HCT116 (cell line): ENCODE measurements around the gene ZSCAN2. TPM values are rescaled to one million over a fixed set of nuclear protein-coding genes. Genes with fewer than 3 reads are reported as not detected.

Experiments
- ATAC-seq: fragments of 200-7000 bp; cut with Tn5 transposase; 2 replicates; pipeline ENCODE4 v1.9.1; 2020; ENCODE audit warnings: mild to moderate bottlenecking, moderate library complexity
- BruUV-seq: library from RNA; stranded (reverse); fragments of 400-500 nt; replicated peaks from 2 replicates; lab custom pipeline; 2021; lab: Mats Ljungman, UMichigan
- CTCF ChIA-PET: fragments of 300-600 bp; sonication (Branson Sonifier 250); formaldehyde crosslinking; loops from one replicate; lab custom pipeline; 2021; ENCODE audit warnings: antibody characterized with exemption; lab: Charles Lee
- POLR2A ChIA-PET: fragments of 300-600, 350-600 bp; sonication (Branson Sonifier 250); formaldehyde crosslinking; loops from one replicate; lab custom pipeline; 2021; ENCODE audit warnings: antibody characterized with exemption; lab: Charles Lee
- RAD21 ChIA-PET, 2 experiments: fragments of 300-600 bp; sonication (Branson Sonifier 250); formaldehyde crosslinking; loops; one replicate each; lab custom pipeline; 2023; ENCODE audit warnings: low total read pairs in 2 of 2; ENCODE audit not compliant: uncharacterized antibody in 2 of 2, unreplicated experiment in 2 of 2, low non-redundant PET in 1 of 2; lab: Charles Lee
- DNase-seq: peaks from one replicate; pipeline ENCODE4 v3.0.0-alpha.2; 2010; ENCODE audit warnings: low read depth, low spot score
- H2AFZ ChIP-seq: fragments of 200-600 bp; shearing (Covaris generic), sonication (generic); 2 replicates; pipeline ENCODE4 v1.6.1; 2017; ENCODE audit warnings: low read depth, mixed run types, mixed read lengths, antibody characterized with exemption, low read length; ENCODE audit not compliant: poor library complexity, severe bottlenecking
- H3K27ac ChIP-seq: 2 replicates; pipeline ENCODE4 v1.5.1; 2012; ENCODE audit warnings: low read depth, low read length
- H3K27me3 ChIP-seq: fragments of 200-600 bp; sonication (generic); 2 replicates; pipeline ENCODE4 v1.6.1; 2016; ENCODE audit warnings: mixed run types, low read length, mixed read lengths; ENCODE audit not compliant: insufficient read depth
- H3K36me3 ChIP-seq, 2 experiments: fragments of 200-500 bp in 1 of 2; fragments of 200-600 bp in 1 of 2; sonication (Bioruptor generic) in 1 of 2; sonication (generic) in 1 of 2; 2 replicates each; pipeline versions ENCODE4 v1.5.1 to v1.6.1; 2014 to 2016; ENCODE audit warnings: low read length in 2 of 2, inconsistent platforms in 1 of 2, mixed read lengths in 1 of 2, mixed run types in 1 of 2; ENCODE audit not compliant: insufficient read depth in 2 of 2, control insufficient read depth in 1 of 2
- H3K4me1 ChIP-seq, 2 experiments: fragments of 200-600 bp in 1 of 2; sonication (generic) in 1 of 2; 2 replicates each; pipeline versions ENCODE4 v1.5.1 to v1.6.1; 2012 to 2017; ENCODE audit warnings: low read length in 2 of 2, inconsistent platforms in 1 of 2, mild to moderate bottlenecking in 1 of 2, mixed read lengths in 1 of 2, mixed run types in 1 of 2, moderate library complexity in 1 of 2; ENCODE audit not compliant: insufficient read depth in 2 of 2, control insufficient read depth in 1 of 2
- H3K4me2 ChIP-seq: fragments of 200-600 bp; sonication (generic); 2 replicates; pipeline ENCODE4 v1.6.1; 2017; ENCODE audit warnings: mixed run types, low read length, mixed read lengths
- H3K4me3 ChIP-seq, 2 experiments: fragments of 200-600 bp in 1 of 2; sonication (generic) in 1 of 2; replicated peaks in 1 of 2; 2 replicates each; pipeline ENCODE4 v1.5.1; 2011 to 2016; ENCODE audit warnings: low read length in 2 of 2, control low read depth in 1 of 2, low read depth in 1 of 2, mild to moderate bottlenecking in 1 of 2, mixed read lengths in 1 of 2, mixed run types in 1 of 2
- H3K79me2 ChIP-seq: fragments of 200-600 bp; sonication (generic); 2 replicates; pipeline ENCODE4 v1.6.1; 2017; ENCODE audit warnings: mild to moderate bottlenecking, mixed run types, low read length, moderate library complexity, mixed read lengths; ENCODE audit not compliant: insufficient read depth
- H3K9ac ChIP-seq: fragments of 200-600 bp; sonication (generic); 2 replicates; pipeline ENCODE4 v1.6.1; 2016; ENCODE audit warnings: low read length, mixed read lengths
- H3K9me2 ChIP-seq: fragments of 200-600 bp; sonication (generic), shearing (Covaris generic); 2 replicates; pipeline ENCODE4 v1.6.1; 2017; ENCODE audit warnings: mixed run types, mild to moderate bottlenecking, moderate library complexity; ENCODE audit not compliant: insufficient read depth
- H3K9me3 ChIP-seq, 2 experiments: fragments of 200-500 bp in 1 of 2; fragments of 200-600 bp in 1 of 2; sonication (Bioruptor generic) in 1 of 2; sonication (generic) in 1 of 2; 2 replicates each; pipeline ENCODE4 v1.6.1; 2014 to 2017; ENCODE audit warnings: low read length in 2 of 2, mixed read lengths in 2 of 2, inconsistent platforms in 1 of 2, low read depth in 1 of 2, mild to moderate bottlenecking in 1 of 2, mixed run types in 1 of 2, moderate library complexity in 1 of 2; ENCODE audit not compliant: control insufficient read depth in 1 of 2, insufficient read depth in 1 of 2
- H4K20me1 ChIP-seq: fragments of 200-600 bp; sonication (generic), shearing (Covaris generic); 2 replicates; pipeline ENCODE4 v1.6.1; 2017; ENCODE audit warnings: mixed run types, mild to moderate bottlenecking, moderate library complexity; ENCODE audit not compliant: insufficient read depth
- CBX3 ChIP-seq: IDR thresholded peaks from 2 replicates; pipeline ENCODE4 v1.6.1; 2012; ENCODE audit warnings: low read depth
- CTCF ChIP-seq, 3 experiments: fragments of 200-600 bp in 1 of 3; sonication (generic) in 1 of 3; IDR thresholded peaks in 2 of 3; conservative IDR thresholded peaks in 1 of 3; 2 replicates each; pipeline ENCODE4 v1.5.1; 2012 to 2017; ENCODE audit warnings: low read depth in 2 of 3, low read length in 2 of 3, antibody characterized with exemption in 1 of 3, borderline replicate concordance in 1 of 3, control low read depth in 1 of 3, mild to moderate bottlenecking in 1 of 3, mixed read lengths in 1 of 3, mixed run types in 1 of 3, moderate library complexity in 1 of 3; ENCODE audit not compliant: insufficient read depth in 1 of 3
- EGR1 ChIP-seq: IDR thresholded peaks from 2 replicates; pipeline ENCODE4 v1.6.1; 2012; ENCODE audit warnings: low read depth
- ELF1 ChIP-seq: IDR thresholded peaks from 2 replicates; pipeline ENCODE4 v1.6.1; 2012; ENCODE audit warnings: low read depth, borderline replicate concordance
- EZH2 ChIP-seq: fragments of 200-600 bp; sonication (generic); IDR thresholded peaks from 2 replicates; pipeline ENCODE4 v1.6.1; 2017; ENCODE audit warnings: antibody characterized with exemption, mixed run types
- FOSL1 ChIP-seq: IDR thresholded peaks from 2 replicates; pipeline ENCODE4 v1.6.1; 2012; ENCODE audit warnings: low read depth
- JUND ChIP-seq: IDR thresholded peaks from 2 replicates; pipeline ENCODE4 v1.6.1; 2012
- POLR2A ChIP-seq: IDR thresholded peaks from 2 replicates; pipeline ENCODE4 v1.7.0; 2011; ENCODE audit warnings: borderline replicate concordance; ENCODE audit not compliant: insufficient read depth, insufficient read length; ENCODE audit errors: extremely low read depth
- POLR2AphosphoS5 ChIP-seq: IDR thresholded peaks from 2 replicates; pipeline ENCODE4 v1.6.1; 2011; ENCODE audit warnings: mild to moderate bottlenecking, low read depth, low read length, moderate library complexity
- RAD21 ChIP-seq: IDR thresholded peaks from 2 replicates; pipeline ENCODE4 v1.6.1; 2012; ENCODE audit warnings: low read depth, mild to moderate bottlenecking
- REST ChIP-seq: IDR thresholded peaks from 2 replicates; pipeline ENCODE4 v1.6.1; 2012; ENCODE audit warnings: low read depth
- SIN3A ChIP-seq: IDR thresholded peaks from 2 replicates; pipeline ENCODE4 v1.6.1; 2012; ENCODE audit warnings: low read depth
- SRF ChIP-seq: IDR thresholded peaks from 2 replicates; pipeline ENCODE4 v1.6.1; 2012; ENCODE audit warnings: low read depth
- TCF7L2 ChIP-seq: IDR thresholded peaks from 2 replicates; pipeline ENCODE4 v1.7.0; 2011; ENCODE audit warnings: borderline replicate concordance, inconsistent platforms; ENCODE audit not compliant: insufficient read depth, insufficient read length; ENCODE audit errors: extremely low read depth
- YY1 ChIP-seq: IDR thresholded peaks from 2 replicates; pipeline ENCODE4 v1.6.1; 2011; ENCODE audit warnings: low read length, low read depth, moderate library complexity, mild to moderate bottlenecking; ENCODE audit not compliant: insufficient replicate concordance; ENCODE audit errors: extremely low read depth
- ZFX ChIP-seq: fragments of 450-650 bp; IDR thresholded peaks from 2 replicates; pipeline ENCODE4 v1.6.1; 2017
- ZNF274 ChIP-seq: fragments of 200-500 bp; sonication (Bioruptor generic); IDR thresholded peaks from 2 replicates; pipeline ENCODE4 v1.6.1; 2014; ENCODE audit warnings: mild to moderate bottlenecking, low read depth, low read length, inconsistent platforms
- intact Hi-C: fragments of 100-400 bp; cut with micrococcal nuclease; formaldehyde crosslinking; loops from 2 replicates; pipeline ENCODE4 v1.10.0; 2022
- total RNA-seq: library from RNA; stranded (reverse); gene quantifications from one replicate; pipeline ENCODE4 v1.2.1, GENCODE V29; 2021; ENCODE audit not compliant: unreplicated experiment
- TF ChIP-seq, protein P1 (sequence below): IDR thresholded peaks from 2 replicates; pipeline ENCODE4 v1.6.1; 2011; ENCODE audit warnings: mild to moderate bottlenecking, low read length, moderate library complexity; ENCODE audit not compliant: insufficient replicate concordance; ENCODE audit errors: extremely low read depth
- TF ChIP-seq, protein P2 (sequence below): IDR thresholded peaks from 2 replicates; pipeline ENCODE4 v1.6.1; 2012
- TF ChIP-seq, protein P3 (sequence below): IDR thresholded peaks from 2 replicates; pipeline ENCODE4 v1.6.1; 2012

Gene ZSCAN2
- total RNA-seq, 1 experiment from 2014 or later: 15.5 TPM

GRCh38 chr15:84603630-84604379 is 3.0 kb downstream of the ZSCAN2 start:
- no peak overlapping the region for H3K4me2 ChIP-seq
- TF ChIP-seq JUND: no peak
- TF ChIP-seq ELF1: no peak
- TF ChIP-seq RAD21: no peak
- no peak for TF ChIP-seq ZFX
- TF ChIP-seq, protein P1, sequence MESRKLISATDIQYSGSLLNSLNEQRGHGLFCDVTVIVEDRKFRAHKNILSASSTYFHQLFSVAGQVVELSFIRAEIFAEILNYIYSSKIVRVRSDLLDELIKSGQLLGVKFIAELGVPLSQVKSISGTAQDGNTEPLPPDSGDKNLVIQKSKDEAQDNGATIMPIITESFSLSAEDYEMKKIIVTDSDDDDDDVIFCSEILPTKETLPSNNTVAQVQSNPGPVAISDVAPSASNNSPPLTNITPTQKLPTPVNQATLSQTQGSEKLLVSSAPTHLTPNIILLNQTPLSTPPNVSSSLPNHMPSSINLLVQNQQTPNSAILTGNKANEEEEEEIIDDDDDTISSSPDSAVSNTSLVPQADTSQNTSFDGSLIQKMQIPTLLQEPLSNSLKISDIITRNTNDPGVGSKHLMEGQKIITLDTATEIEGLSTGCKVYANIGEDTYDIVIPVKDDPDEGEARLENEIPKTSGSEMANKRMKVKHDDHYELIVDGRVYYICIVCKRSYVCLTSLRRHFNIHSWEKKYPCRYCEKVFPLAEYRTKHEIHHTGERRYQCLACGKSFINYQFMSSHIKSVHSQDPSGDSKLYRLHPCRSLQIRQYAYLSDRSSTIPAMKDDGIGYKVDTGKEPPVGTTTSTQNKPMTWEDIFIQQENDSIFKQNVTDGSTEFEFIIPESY: no peak
- no peak for TF ChIP-seq EZH2
- no peak for TF ChIP-seq POLR2AphosphoS5
- TF ChIP-seq POLR2A: no peak
- TF ChIP-seq SRF: no peak
- TF ChIP-seq, protein P2, sequence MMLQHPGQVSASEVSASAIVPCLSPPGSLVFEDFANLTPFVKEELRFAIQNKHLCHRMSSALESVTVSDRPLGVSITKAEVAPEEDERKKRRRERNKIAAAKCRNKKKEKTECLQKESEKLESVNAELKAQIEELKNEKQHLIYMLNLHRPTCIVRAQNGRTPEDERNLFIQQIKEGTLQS: no peak
- TF ChIP-seq EGR1: no peak
- no peak for TF ChIP-seq CTCF (IDR thresholded peaks at IDR 0.05 in 2 of 3, conservative IDR thresholded peaks at IDR 0.05 in 1 of 3; ENCODE audit: borderline replicate concordance in 1 of 3, insufficient read depth in 1 of 3, low read depth in 2 of 3, low read length in 2 of 3)
- no peak for TF ChIP-seq FOSL1
- TF ChIP-seq TCF7L2: no peak
- no peak for TF ChIP-seq REST
- no peak for TF ChIP-seq SIN3A
- no peak for TF ChIP-seq ZNF274
- TF ChIP-seq CBX3: no peak
- TF ChIP-seq, protein P3, sequence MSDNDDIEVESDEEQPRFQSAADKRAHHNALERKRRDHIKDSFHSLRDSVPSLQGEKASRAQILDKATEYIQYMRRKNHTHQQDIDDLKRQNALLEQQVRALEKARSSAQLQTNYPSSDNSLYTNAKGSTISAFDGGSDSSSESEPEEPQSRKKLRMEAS: no peak
- no peak for TF ChIP-seq YY1
- TF ChIP-seq, all 23 proteins: peak for 0
- DNase-seq: no peak
- ChIA-PET RAD21 (no interaction called here), POLR2A (no interaction called here), CTCF (no interaction called here)
- Histone ChIP-seq H3K27ac (no peak overlapping the region), H3K9me2 (no peaks in the 10 kb centered on the region), H3K4me1 (peaks cover 2 to 11% of the 10 kb centered on the region in 2 experiments), H3K9ac (no peak overlapping the region), H3K9me3 (no peaks in the 10 kb centered on the region), H3K27me3 (no peaks in the 10 kb centered on the region), H3K36me3 (peaks cover 4 to 30% of the 10 kb centered on the region in 2 experiments; a peak in 3 of 4 replicates), H3K79me2 (peaks cover 10% of the 10 kb centered on the region; the same call in 1 of the 2 replicates), H3K4me3 (no peak overlapping the region), H2AFZ (no peak overlapping the region), H4K20me1 (no peaks in the 10 kb centered on the region)
- ATAC-seq: no peak
- intact Hi-C loops: no loop called here
- no TSS peak for BruUV-seq
